ENCODE measurements around the gene SYT1.

SYT1 gene

GRCh38 chr12:79063258-79063657 lies 198.7 kb downstream of the SYT1 start:
- ChIA-PET CTCF (interaction anchor here (1.0 kb wide), 1 partner anchor 8 kb away, joined by 3 read pairs; no protein-coding TSS in a partner anchor), POLR2A (no interaction called here)
- no peak for DNase-seq (ENCODE audit: extremely low spot score)
- TF ChIP-seq, protein P1, sequence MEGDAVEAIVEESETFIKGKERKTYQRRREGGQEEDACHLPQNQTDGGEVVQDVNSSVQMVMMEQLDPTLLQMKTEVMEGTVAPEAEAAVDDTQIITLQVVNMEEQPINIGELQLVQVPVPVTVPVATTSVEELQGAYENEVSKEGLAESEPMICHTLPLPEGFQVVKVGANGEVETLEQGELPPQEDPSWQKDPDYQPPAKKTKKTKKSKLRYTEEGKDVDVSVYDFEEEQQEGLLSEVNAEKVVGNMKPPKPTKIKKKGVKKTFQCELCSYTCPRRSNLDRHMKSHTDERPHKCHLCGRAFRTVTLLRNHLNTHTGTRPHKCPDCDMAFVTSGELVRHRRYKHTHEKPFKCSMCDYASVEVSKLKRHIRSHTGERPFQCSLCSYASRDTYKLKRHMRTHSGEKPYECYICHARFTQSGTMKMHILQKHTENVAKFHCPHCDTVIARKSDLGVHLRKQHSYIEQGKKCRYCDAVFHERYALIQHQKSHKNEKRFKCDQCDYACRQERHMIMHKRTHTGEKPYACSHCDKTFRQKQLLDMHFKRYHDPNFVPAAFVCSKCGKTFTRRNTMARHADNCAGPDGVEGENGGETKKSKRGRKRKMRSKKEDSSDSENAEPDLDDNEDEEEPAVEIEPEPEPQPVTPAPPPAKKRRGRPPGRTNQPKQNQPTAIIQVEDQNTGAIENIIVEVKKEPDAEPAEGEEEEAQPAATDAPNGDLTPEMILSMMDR (IDR thresholded peaks at IDR 0.05; ENCODE audit: control extremely low read depth, extremely low read depth, low read depth, missing control alignments) = no peak

- DNase-seq (ENCODE audit: extremely low spot score) = no peak
- CTCF ChIA-PET = interaction anchor here (0.9 to 2.1 kb wide), 2 partner anchors 10 to 19 kb away, joined by 3 to 10 read pairs; no protein-coding TSS in a partner anchor
- TF ChIP-seq, protein P1 (IDR thresholded peaks at IDR 0.05; ENCODE audit: control extremely low read depth, extremely low read depth, low read depth, missing control alignments) = no peak
- POLR2A ChIA-PET = no interaction called here
Observed at GRCh38 chr12:79067977-79068376, 203.4 kb downstream of the SYT1 start.

GRCh38 chr12:79069009-79069408 lies 204.4 kb downstream of the SYT1 start:
- ChIA-PET CTCF (interaction anchor here (2.1 kb wide), 1 partner anchor 11 kb away, joined by 10 read pairs; no protein-coding TSS in a partner anchor), POLR2A (no interaction called here)
- peak; percentile 26 for DNase-seq (ENCODE audit: extremely low spot score)

DNA sequence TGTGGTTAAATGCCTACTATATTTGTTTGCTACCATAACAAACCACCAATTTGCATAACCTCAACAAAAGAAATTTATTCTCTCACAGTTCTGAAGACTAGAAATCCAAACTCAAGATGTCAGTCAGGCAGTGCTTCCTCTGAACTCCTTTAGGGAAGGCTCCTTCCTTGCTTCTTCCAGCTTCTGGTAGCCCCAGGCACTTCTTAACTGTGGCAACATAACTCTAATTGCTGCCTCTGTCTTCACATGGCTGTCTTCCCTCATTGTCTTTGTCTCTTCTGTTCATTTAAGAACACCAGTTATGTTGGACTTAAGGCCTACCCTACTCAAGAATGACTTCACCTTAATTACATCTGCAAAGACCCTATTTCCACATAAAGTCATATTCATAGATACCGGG lies 206.9 kb downstream of the SYT1 start:
- ChIA-PET CTCF (interaction anchor here (2.3 kb wide), 1 partner anchor 11 kb away, joined by 8 read pairs; no protein-coding TSS in a partner anchor), POLR2A (no interaction called here)
- DNase-seq (ENCODE audit: extremely low spot score) = no peak
- TF ChIP-seq, protein P1 (IDR thresholded peaks at IDR 0.05; ENCODE audit: control extremely low read depth, extremely low read depth, low read depth, missing control alignments) = no peak

More at GRCh38 chr12:79069009-79069408, 204.4 kb downstream of the SYT1 start:
- TF ChIP-seq, protein P1 (IDR thresholded peaks at IDR 0.05; ENCODE audit: control extremely low read depth, extremely low read depth, low read depth, missing control alignments) = no peak

DNA sequence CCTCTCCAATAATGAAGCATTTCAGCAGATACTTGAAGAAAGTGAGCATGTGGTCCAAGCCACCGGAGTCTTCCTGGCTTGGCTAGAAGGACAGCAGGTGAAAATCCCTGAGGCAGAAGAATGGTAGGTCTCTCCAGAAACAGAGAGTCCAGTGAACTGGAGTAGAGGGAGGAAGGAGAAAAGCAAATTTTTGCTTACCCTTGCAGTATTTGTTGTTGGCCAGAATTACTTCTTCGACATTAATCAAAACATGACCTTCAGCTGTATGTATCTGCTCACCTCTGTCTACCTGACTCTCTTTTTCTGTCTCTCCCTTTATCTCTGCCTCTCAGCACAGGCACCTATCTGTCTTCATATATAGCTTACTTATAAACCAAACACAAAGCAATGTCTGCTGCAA lies 208.9 kb downstream of the SYT1 start:
- CTCF ChIA-PET = interaction anchor here (1.0 to 1.3 kb wide), 2 partner anchors 9 to 16 kb away, joined by 3 to 7 read pairs; no protein-coding TSS in a partner anchor
- DNase-seq (ENCODE audit: extremely low spot score) = no peak
- POLR2A ChIA-PET = no interaction called here
- TF ChIP-seq, protein P1 (IDR thresholded peaks at IDR 0.05; ENCODE audit: control extremely low read depth, extremely low read depth, low read depth, missing control alignments) = no peak

DNA sequence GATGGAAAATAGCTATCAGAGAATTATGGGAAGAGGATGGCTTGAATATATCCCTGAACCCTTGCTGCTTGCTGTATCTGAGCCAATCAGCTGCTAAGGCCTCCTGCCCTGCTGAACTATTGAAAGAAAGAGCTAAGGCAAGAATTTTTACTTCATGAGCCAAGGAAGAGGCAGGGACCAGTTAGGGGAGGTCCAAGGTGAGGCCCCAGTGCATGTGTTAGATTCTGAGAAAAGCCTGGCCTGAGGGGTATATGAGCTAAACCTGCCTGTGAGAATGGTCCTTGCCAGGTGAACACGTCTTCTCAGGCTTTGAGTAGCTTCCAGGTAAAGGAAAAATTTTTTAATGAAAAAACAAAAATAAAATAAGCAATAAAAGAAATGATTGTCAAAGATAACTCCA lies 218.0 kb downstream of the SYT1 start:
- TF ChIP-seq, protein P1 (IDR thresholded peaks at IDR 0.05; ENCODE audit: control extremely low read depth, extremely low read depth, low read depth, missing control alignments) = no peak
- POLR2A ChIA-PET = no interaction called here
- DNase-seq (ENCODE audit: extremely low spot score) = no peak
- CTCF ChIA-PET = interaction anchor here (1.0 to 2.9 kb wide), 4 partner anchors 9 to 21 kb away, joined by 3 to 8 read pairs (median 5); no protein-coding TSS in a partner anchor
